Caki2 (cell line): Measurements from ENCODE around the gene IGSF21. TPM values are rescaled to one million over a fixed set of nuclear protein-coding genes. Genes with fewer than 3 reads are reported as not detected.

ENCODE experiments used
- DNase-seq: peaks from one replicate; pipeline ENCODE4 v3.0.0-alpha.2; 2015; ENCODE audit warnings: low read depth
- in situ Hi-C: cut with HindIII; loops from 2 replicates; pipeline ENCODE4 v1.10.0; 2016; ENCODE audit warnings: low sequenced_read_pairs, low pct_unique_long_range_greater_than_20kb, mixed read lengths
- total RNA-seq: library from RNA; depleted of rRNA; stranded (reverse); fragments of >200 nt; shearing (Covaris generic); gene quantifications from 2 replicates; pipeline ENCODE4 v1.2.3, GENCODE V29; 2014; ENCODE audit warnings: low replicate concordance; rRNA removed

The IGSF21 gene
- total RNA-seq: not detected in 2 replicates

GRCh38 chr1:18107369-18108298 lies at the start of gene IGSF21:
TSS of gene IGSF21 (plus strand) at chr1:18107798. CDS start at chr1:18108129, 331 bp downstream.
- no peak for DNase-seq
- in situ Hi-C loops: no loop called here

GRCh38 chr1:18058206-18058921 lies 49.2 kb upstream of the IGSF21 start:
- in situ Hi-C loops: no loop called here

GRCh38 chr1:18058981-18059605 lies 48.5 kb upstream of the IGSF21 start:
- in situ Hi-C loops: no loop called here
- no peak for DNase-seq

More at GRCh38 chr1:18058206-18058921, 49.2 kb upstream of the IGSF21 start:
- DNase-seq: no peak

GRCh38 chr1:18060366-18060765 lies 47.2 kb upstream of the IGSF21 start:
- in situ Hi-C loops: no loop called here
- DNase-seq: no peak

- DNase-seq: no peak
- in situ Hi-C loops: no loop called here
Measured at GRCh38 chr1:18062185-18062584, 45.4 kb upstream of the IGSF21 start.

GRCh38 chr1:18064534-18064933 lies 43.1 kb upstream of the IGSF21 start:
- no peak for DNase-seq
- in situ Hi-C loops: no loop called here

- in situ Hi-C loops: no loop called here
- no peak for DNase-seq
Measured at GRCh38 chr1:18066576-18066975, 41.0 kb upstream of the IGSF21 start.

GRCh38 chr1:18069903-18070302 lies 37.7 kb upstream of the IGSF21 start:
- DNase-seq: no peak
- in situ Hi-C loops: no loop called here

GRCh38 chr1:18072066-18072465 lies 35.5 kb upstream of the IGSF21 start:
- in situ Hi-C loops: no loop called here
- no peak for DNase-seq

- DNase-seq: no peak
- in situ Hi-C loops: no loop called here
Measured at GRCh38 chr1:18073066-18073642, 34.4 kb upstream of the IGSF21 start.

GRCh38 chr1:18077657-18078215 lies 29.9 kb upstream of the IGSF21 start:
- in situ Hi-C loops: no loop called here
- no peak for DNase-seq

GRCh38 chr1:18079941-18080735 lies 27.5 kb upstream of the IGSF21 start:
- in situ Hi-C loops: no loop called here
- DNase-seq: no peak

GRCh38 chr1:18085387-18086074 lies 22.1 kb upstream of the IGSF21 start:
- in situ Hi-C loops: no loop called here
- no peak for DNase-seq

- in situ Hi-C loops: no loop called here
- no peak for DNase-seq
Measured at GRCh38 chr1:18088077-18088594, 19.5 kb upstream of the IGSF21 start.

GRCh38 chr1:18089488-18089887 lies 18.1 kb upstream of the IGSF21 start:
- no peak for DNase-seq
- in situ Hi-C loops: no loop called here

GRCh38 chr1:18090636-18091035 lies 17.0 kb upstream of the IGSF21 start:
- DNase-seq: no peak
- in situ Hi-C loops: no loop called here
